ENCODE results near the gene PITPNM1. TPM values are rescaled to one million over a fixed set of nuclear protein-coding genes. Genes with fewer than 3 reads are reported as not detected.

PITPNM1 gene
- total RNA-seq, 1 donor, result 24.0 TPM

Small RNA genes within 50 kb of the gene (small RNA-seq; reads per million reads assigned to genes)
- not detected for gene MIR6752

Other genes starting within 250 kb of the PITPNM1 start
- gene GRK2, start 238.9 kb downstream of the PITPNM1 start, total RNA-seq (ENCODE audit: low replicate concordance), result 10.1 and 21.5 TPM in 2 replicates
- gene ANKRD13D, start 216.1 kb downstream of the PITPNM1 start, total RNA-seq (ENCODE audit: low replicate concordance), result 12.1 and 25.3 TPM in 2 replicates
- 11.7 and 12.3 TPM in 2 replicates for gene SSH3, start 201.8 kb downstream of the PITPNM1 start, total RNA-seq (ENCODE audit: low replicate concordance)
- gene POLD4, start 151.8 kb downstream of the PITPNM1 start, total RNA-seq (ENCODE audit: low replicate concordance), result 53.5 and 101 TPM in 2 replicates
- gene CLCF1, start 131.8 kb downstream of the PITPNM1 start, total RNA-seq (ENCODE audit: low replicate concordance), result 1.5 and 9.4 TPM in 2 replicates
- gene RAD9A, start 113.4 kb downstream of the PITPNM1 start, total RNA-seq (ENCODE audit: low replicate concordance), result 4.7 and 11.2 TPM in 2 replicates
- 97.6 and 129 TPM in 2 replicates for gene PPP1CA, start 103.5 kb downstream of the PITPNM1 start, total RNA-seq (ENCODE audit: low replicate concordance)
- not detected in 2 replicates for gene TBC1D10C, start 101.3 kb downstream of the PITPNM1 start, total RNA-seq (ENCODE audit: low replicate concordance)
- 0.09 and 0.16 TPM in 2 replicates for gene CARNS1, start 89.7 kb downstream of the PITPNM1 start, total RNA-seq (ENCODE audit: low replicate concordance)
- 19.7 and 35.6 TPM in 2 replicates for gene RPS6KB2, start 76.9 kb downstream of the PITPNM1 start, total RNA-seq (ENCODE audit: low replicate concordance)
- 0.41 and 0.45 TPM in 2 replicates for gene PTPRCAP, start 67.7 kb downstream of the PITPNM1 start, total RNA-seq (ENCODE audit: low replicate concordance)
- gene CORO1B, start 61.9 kb downstream of the PITPNM1 start, total RNA-seq (ENCODE audit: low replicate concordance), result 42.3 and 76.4 TPM in 2 replicates
- gene GPR152, start 52.6 kb downstream of the PITPNM1 start, total RNA-seq (ENCODE audit: low replicate concordance), result not detected in 2 replicates
- gene CABP4, start 50.0 kb downstream of the PITPNM1 start, total RNA-seq (ENCODE audit: low replicate concordance), result not detected in 2 replicates
- 19.2 and 27.9 TPM in 2 replicates for gene TMEM134, start 36.1 kb downstream of the PITPNM1 start, total RNA-seq (ENCODE audit: low replicate concordance)
- gene AIP, start 22.3 kb downstream of the PITPNM1 start, total RNA-seq (ENCODE audit: low replicate concordance), result 38.4 and 75.9 TPM in 2 replicates
- 8.7 and 22.1 TPM in 2 replicates for gene CDK2AP2, start 2.8 kb upstream of the PITPNM1 start, total RNA-seq (ENCODE audit: low replicate concordance)
- gene CABP2, start 18.1 kb upstream of the PITPNM1 start, total RNA-seq (ENCODE audit: low replicate concordance), result not detected in 2 replicates
- gene GSTP1, start 78.4 kb upstream of the PITPNM1 start, total RNA-seq (ENCODE audit: low replicate concordance), result 172 and 538 TPM in 2 replicates
- 116 and 138 TPM in 2 replicates for gene NDUFV1, start 101.6 kb upstream of the PITPNM1 start, total RNA-seq (ENCODE audit: low replicate concordance)
- gene NUDT8, start 124.6 kb upstream of the PITPNM1 start, total RNA-seq (ENCODE audit: low replicate concordance), result 8.4 and 9.5 TPM in 2 replicates
- not detected in 2 replicates for gene TBX10, start 134.4 kb upstream of the PITPNM1 start, total RNA-seq (ENCODE audit: low replicate concordance)
- gene ACY3, start 145.4 kb upstream of the PITPNM1 start, total RNA-seq (ENCODE audit: low replicate concordance), result not detected in 2 replicates
- not detected in 2 replicates for gene ALDH3B2, start 169.3 kb upstream of the PITPNM1 start, total RNA-seq (ENCODE audit: low replicate concordance)

Measured in fibroblast of the aortic adventitia (primary cell).